ENCODE results near the gene ADARB2. TPM values are rescaled to one million over a fixed set of nuclear protein-coding genes. Genes with fewer than 3 reads are reported as not detected.
A peak's percentile ranks its signal among the peaks of the same experiment; 100 is the strongest.

The ADARB2 gene
- total and polyA plus RNA-seq, 2 donors (not counting 1 experiment from before 2014, with no cell fraction given): not detected

GRCh38 chr10:1360558-1361164, 376.7 kb downstream of the ADARB2 start:
- no peak for TF ChIP-seq CTCF (conservative IDR thresholded peaks at IDR 0.05 in 1 of 2, IDR thresholded peaks at IDR 0.05 in 1 of 2; ENCODE audit: low read depth in 1 of 2, low read length in 2 of 2)
- no peak for TF ChIP-seq EZH2 (IDR thresholded peaks at IDR 0.05; ENCODE audit: low read length, missing control alignments)
- Histone ChIP-seq H3K36me3 (ENCODE audit: control insufficient read depth, insufficient read depth, low read length) (no peaks in the 10 kb centered on the region), H4K20me1 (ENCODE audit: control insufficient read depth, extremely low read depth, insufficient read depth, low read length) (no peaks in the 10 kb centered on the region), H3K4me2 (ENCODE audit: extremely low read depth, insufficient read depth, low read length) (no peak overlapping the region), H3K4me1 (ENCODE audit: control insufficient read depth, extremely low read depth, insufficient read depth, low read length) (no peaks in the 10 kb centered on the region), H3K27ac (ENCODE audit: insufficient read depth, low read length) (no peak overlapping the region), H3K79me2 (ENCODE audit: control insufficient read depth, insufficient read depth, low read length) (no peaks in the 10 kb centered on the region), H3K9ac (ENCODE audit: insufficient read depth, low read length) (no peak overlapping the region), H3K4me3 (replicated peaks in 1 of 4; ENCODE audit: control extremely low read depth in 1 of 4, insufficient read depth in 1 of 4, low read depth in 3 of 4, low read length in 4 of 4) (no peak overlapping the region), H3K27me3 (ENCODE audit: control insufficient read depth, insufficient read depth, low read length) (no peaks in the 10 kb centered on the region), H3K9me3 (ENCODE audit: control insufficient read depth, insufficient read depth, low read depth, low read length) (no peaks in the 10 kb centered on the region), H2AFZ (ENCODE audit: low read length) (no peak overlapping the region)
- peak; percentile 2 to 5 for DNase-seq (ENCODE audit: low read depth in 2 of 2)

- no peak overlapping the region for H3K4me3 ChIP-seq (replicated peaks in 1 of 4; ENCODE audit: control extremely low read depth in 1 of 4, insufficient read depth in 1 of 4, low read depth in 3 of 4, low read length in 4 of 4)
- H3K9ac ChIP-seq (ENCODE audit: insufficient read depth, low read length): no peak overlapping the region
- no peaks in the 10 kb centered on the region for H3K79me2 ChIP-seq (ENCODE audit: control insufficient read depth, insufficient read depth, low read length)
- H3K36me3 ChIP-seq (ENCODE audit: control insufficient read depth, insufficient read depth, low read length): no peaks in the 10 kb centered on the region
- no peaks in the 10 kb centered on the region for H3K27me3 ChIP-seq (ENCODE audit: control insufficient read depth, insufficient read depth, low read length)
- no peaks in the 10 kb centered on the region for H3K9me3 ChIP-seq (ENCODE audit: control insufficient read depth, insufficient read depth, low read depth, low read length)
- TF ChIP-seq EZH2 (IDR thresholded peaks at IDR 0.05; ENCODE audit: low read length, missing control alignments): no peak
- TF ChIP-seq CTCF (conservative IDR thresholded peaks at IDR 0.05 in 1 of 2, IDR thresholded peaks at IDR 0.05 in 1 of 2; ENCODE audit: low read depth in 1 of 2, low read length in 2 of 2): no peak
- H2AFZ ChIP-seq (ENCODE audit: low read length): no peak overlapping the region
- DNase-seq (ENCODE audit: low read depth in 2 of 2): no peak
- H3K4me2 ChIP-seq (ENCODE audit: extremely low read depth, insufficient read depth, low read length): no peak overlapping the region
- no peaks in the 10 kb centered on the region for H4K20me1 ChIP-seq (ENCODE audit: control insufficient read depth, extremely low read depth, insufficient read depth, low read length)
- H3K27ac ChIP-seq (ENCODE audit: insufficient read depth, low read length): no peak overlapping the region
- no peaks in the 10 kb centered on the region for H3K4me1 ChIP-seq (ENCODE audit: control insufficient read depth, extremely low read depth, insufficient read depth, low read length)
Measured at GRCh38 chr10:1360011-1360557, 377.2 kb downstream of the ADARB2 start.

GRCh38 chr10:1359626-1359955, 377.7 kb downstream of the ADARB2 start:
- no peak for DNase-seq (ENCODE audit: low read depth in 2 of 2)
- H3K9ac ChIP-seq (ENCODE audit: insufficient read depth, low read length): no peak overlapping the region
- TF ChIP-seq CTCF (conservative IDR thresholded peaks at IDR 0.05 in 1 of 2, IDR thresholded peaks at IDR 0.05 in 1 of 2; ENCODE audit: low read depth in 1 of 2, low read length in 2 of 2) (no peak), EZH2 (IDR thresholded peaks at IDR 0.05; ENCODE audit: low read length, missing control alignments) (no peak)
- no peak overlapping the region for H3K4me3 ChIP-seq (replicated peaks in 1 of 4; ENCODE audit: control extremely low read depth in 1 of 4, insufficient read depth in 1 of 4, low read depth in 3 of 4, low read length in 4 of 4)
- no peaks in the 10 kb centered on the region for H4K20me1 ChIP-seq (ENCODE audit: control insufficient read depth, extremely low read depth, insufficient read depth, low read length)
- H3K36me3 ChIP-seq (ENCODE audit: control insufficient read depth, insufficient read depth, low read length): no peaks in the 10 kb centered on the region
- H3K79me2 ChIP-seq (ENCODE audit: control insufficient read depth, insufficient read depth, low read length): no peaks in the 10 kb centered on the region
- H3K27me3 ChIP-seq (ENCODE audit: control insufficient read depth, insufficient read depth, low read length): no peaks in the 10 kb centered on the region
- no peaks in the 10 kb centered on the region for H3K9me3 ChIP-seq (ENCODE audit: control insufficient read depth, insufficient read depth, low read depth, low read length)
- no peaks in the 10 kb centered on the region for H3K4me1 ChIP-seq (ENCODE audit: control insufficient read depth, extremely low read depth, insufficient read depth, low read length)
- no peak overlapping the region for H3K27ac ChIP-seq (ENCODE audit: insufficient read depth, low read length)
- H2AFZ ChIP-seq (ENCODE audit: low read length): no peak overlapping the region
- H3K4me2 ChIP-seq (ENCODE audit: extremely low read depth, insufficient read depth, low read length): no peak overlapping the region
